GM19455 (cell line): ENCODE data around the gene CHST3.
"Not testable (repeated sequence)": the region's sequence is repeated elsewhere in the genome, so short reads cannot be mapped to it uniquely, and the experiment has no call there.

ENCODE experiments used
- ATAC-seq: cut with Tn5 transposase; IDR thresholded peaks from one replicate; pipeline ENCODE4 v1.9.1; 2021; ENCODE audit not compliant: unreplicated experiment

Gene CHST3

GRCh38 chr10:71988895-71989294 is 24.7 kb downstream of the CHST3 start:
- not testable (repeated sequence) for ATAC-seq

- ATAC-seq = no peak
Measured at GRCh38 chr10:71989661-71990454, 25.7 kb downstream of the CHST3 start.

GRCh38 chr10:71990706-71991269 is 26.6 kb downstream of the CHST3 start:
- ATAC-seq = no peak

GRCh38 chr10:71995449-71995848 is 31.3 kb downstream of the CHST3 start:
- no peak for ATAC-seq

- no peak for ATAC-seq
Measured at GRCh38 chr10:71995887-71996575, 31.8 kb downstream of the CHST3 start.

GRCh38 chr10:71996592-71997371 is 32.6 kb downstream of the CHST3 start:
- ATAC-seq = no peak

- no peak for ATAC-seq
Measured at GRCh38 chr10:71998119-71998839, 34.1 kb downstream of the CHST3 start.

- ATAC-seq = no peak
Measured at GRCh38 chr10:71998840-71999194, 34.6 kb downstream of the CHST3 start.

- no peak for ATAC-seq
Measured at GRCh38 chr10:71999360-72000072, 35.3 kb downstream of the CHST3 start.

GRCh38 chr10:72000073-72001032 is 36.2 kb downstream of the CHST3 start:
- no peak for ATAC-seq

GRCh38 chr10:72001033-72001395 is 36.8 kb downstream of the CHST3 start:
- ATAC-seq = no peak

GRCh38 chr10:72002354-72003295 is 38.4 kb downstream of the CHST3 start:
- no peak for ATAC-seq

GRCh38 chr10:72006026-72006425 is 41.8 kb downstream of the CHST3 start:
- no peak for ATAC-seq

- ATAC-seq = no peak
Measured at GRCh38 chr10:72007246-72007892, 43.2 kb downstream of the CHST3 start.

- no peak for ATAC-seq
Measured at GRCh38 chr10:72008096-72008981, 44.1 kb downstream of the CHST3 start.

- ATAC-seq = no peak
Measured at GRCh38 chr10:72009051-72009424, 44.8 kb downstream of the CHST3 start.
